ENCODE measurements around the gene LSAMP.

- TF ChIP-seq EZH2 (IDR thresholded peaks at IDR 0.05; ENCODE audit: insufficient read depth, low read length): no peak
- TF ChIP-seq, protein P1, sequence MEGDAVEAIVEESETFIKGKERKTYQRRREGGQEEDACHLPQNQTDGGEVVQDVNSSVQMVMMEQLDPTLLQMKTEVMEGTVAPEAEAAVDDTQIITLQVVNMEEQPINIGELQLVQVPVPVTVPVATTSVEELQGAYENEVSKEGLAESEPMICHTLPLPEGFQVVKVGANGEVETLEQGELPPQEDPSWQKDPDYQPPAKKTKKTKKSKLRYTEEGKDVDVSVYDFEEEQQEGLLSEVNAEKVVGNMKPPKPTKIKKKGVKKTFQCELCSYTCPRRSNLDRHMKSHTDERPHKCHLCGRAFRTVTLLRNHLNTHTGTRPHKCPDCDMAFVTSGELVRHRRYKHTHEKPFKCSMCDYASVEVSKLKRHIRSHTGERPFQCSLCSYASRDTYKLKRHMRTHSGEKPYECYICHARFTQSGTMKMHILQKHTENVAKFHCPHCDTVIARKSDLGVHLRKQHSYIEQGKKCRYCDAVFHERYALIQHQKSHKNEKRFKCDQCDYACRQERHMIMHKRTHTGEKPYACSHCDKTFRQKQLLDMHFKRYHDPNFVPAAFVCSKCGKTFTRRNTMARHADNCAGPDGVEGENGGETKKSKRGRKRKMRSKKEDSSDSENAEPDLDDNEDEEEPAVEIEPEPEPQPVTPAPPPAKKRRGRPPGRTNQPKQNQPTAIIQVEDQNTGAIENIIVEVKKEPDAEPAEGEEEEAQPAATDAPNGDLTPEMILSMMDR (IDR thresholded peaks at IDR 0.05; ENCODE audit: insufficient read depth, low read depth, low read length): no peak
Observed at GRCh38 chr3:116314476-116314875, 130.8 kb downstream of the LSAMP start.

Data from astrocyte (in vitro differentiated cells and primary cell).